ENCODE measurements around the gene GSTA4. TPM values are rescaled to one million over a fixed set of nuclear protein-coding genes. Genes with fewer than 3 reads are reported as not detected.
"Not testable (repeated sequence)": the region's sequence is repeated elsewhere in the genome, so short reads cannot be mapped to it uniquely, and the experiment has no call there.

The GSTA4 gene
- total RNA-seq, 2 experiments from 2014 or later = 0.25 TPM; not detected in 1

DNA sequence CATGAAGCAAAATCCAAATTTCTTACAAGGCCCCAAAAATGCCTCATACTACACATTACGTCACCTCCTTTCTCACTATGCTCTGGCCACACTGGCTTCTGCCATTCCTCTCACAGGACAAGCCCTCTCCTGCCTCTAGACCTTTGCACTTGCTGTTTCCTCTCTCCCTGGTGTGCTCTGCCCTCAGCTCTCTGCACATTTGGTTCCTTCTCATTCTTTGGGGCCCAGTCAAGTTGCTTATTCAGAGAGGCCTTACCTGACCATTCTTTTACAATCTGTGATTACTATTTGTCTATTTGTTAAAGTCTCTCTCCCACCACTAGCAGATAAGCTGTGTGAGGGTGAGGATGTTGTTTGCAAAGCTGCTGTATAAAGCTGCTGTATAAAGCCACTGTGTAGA lies 15.4 kb upstream of the GSTA4 start:
- H3K36me3 Mint-ChIP-seq (ENCODE audit: low read depth) = peaks cover 93% of the 10 kb centered on the region
- CTCF ChIA-PET = no interaction called here

DNA sequence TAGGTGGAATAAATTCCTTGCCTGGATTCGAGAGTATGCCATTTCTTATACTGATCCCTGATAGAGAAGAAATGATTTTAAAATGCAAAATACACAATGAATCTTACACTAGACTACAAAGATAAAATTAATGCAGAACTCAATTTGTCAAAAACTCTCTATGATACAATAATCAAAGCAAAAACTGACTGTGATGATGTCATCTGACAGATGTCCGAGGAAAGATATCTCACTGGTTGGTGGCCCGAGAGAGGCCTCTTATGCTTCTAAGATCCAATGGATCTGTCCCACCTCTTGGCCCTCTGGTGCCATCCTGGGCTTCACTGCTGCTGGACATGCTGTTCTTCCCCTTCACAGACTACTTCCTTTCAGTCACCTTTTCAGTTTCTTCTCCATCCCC lies 14.4 kb upstream of the GSTA4 start:
- Mint-ChIP-seq H3K9me3 (no peaks in the 10 kb centered on the region), H3K27ac (no peak overlapping the region), H3K36me3 (ENCODE audit: low read depth) (peaks cover 93% of the 10 kb centered on the region), H3K27me3 (no peaks in the 10 kb centered on the region), H3K4me3 (no peak overlapping the region), H3K4me1 (ENCODE audit: low read depth) (no peaks in the 10 kb centered on the region)
- TF ChIP-seq, protein P1, sequence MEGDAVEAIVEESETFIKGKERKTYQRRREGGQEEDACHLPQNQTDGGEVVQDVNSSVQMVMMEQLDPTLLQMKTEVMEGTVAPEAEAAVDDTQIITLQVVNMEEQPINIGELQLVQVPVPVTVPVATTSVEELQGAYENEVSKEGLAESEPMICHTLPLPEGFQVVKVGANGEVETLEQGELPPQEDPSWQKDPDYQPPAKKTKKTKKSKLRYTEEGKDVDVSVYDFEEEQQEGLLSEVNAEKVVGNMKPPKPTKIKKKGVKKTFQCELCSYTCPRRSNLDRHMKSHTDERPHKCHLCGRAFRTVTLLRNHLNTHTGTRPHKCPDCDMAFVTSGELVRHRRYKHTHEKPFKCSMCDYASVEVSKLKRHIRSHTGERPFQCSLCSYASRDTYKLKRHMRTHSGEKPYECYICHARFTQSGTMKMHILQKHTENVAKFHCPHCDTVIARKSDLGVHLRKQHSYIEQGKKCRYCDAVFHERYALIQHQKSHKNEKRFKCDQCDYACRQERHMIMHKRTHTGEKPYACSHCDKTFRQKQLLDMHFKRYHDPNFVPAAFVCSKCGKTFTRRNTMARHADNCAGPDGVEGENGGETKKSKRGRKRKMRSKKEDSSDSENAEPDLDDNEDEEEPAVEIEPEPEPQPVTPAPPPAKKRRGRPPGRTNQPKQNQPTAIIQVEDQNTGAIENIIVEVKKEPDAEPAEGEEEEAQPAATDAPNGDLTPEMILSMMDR (IDR thresholded peaks at IDR 0.05) = no peak
- Histone ChIP-seq H3K36me3 (ENCODE audit: insufficient read depth, low read length) (peaks cover 78% of the 10 kb centered on the region), H3K27me3 (ENCODE audit: control insufficient read depth in 1 of 2, insufficient read depth in 2 of 2, low read length in 2 of 2) (no peaks in the 10 kb centered on the region), H3K27ac (ENCODE audit: low read depth in 1 of 2, low read length in 2 of 2) (no peak overlapping the region), H3K4me3 (ENCODE audit: low read length) (no peak overlapping the region), H3K9me3 (ENCODE audit: control insufficient read depth in 1 of 2, insufficient read depth in 1 of 2, low read length in 2 of 2) (no peaks in the 10 kb centered on the region), H3K4me1 (ENCODE audit: insufficient read depth, low read length) (no peaks in the 10 kb centered on the region)
- intact Hi-C loops (cut with DNase I, micrococcal nuclease) = no loop called here
- ChIA-PET CTCF (no interaction called here), POLR2A (no interaction called here)
- ATAC-seq (ENCODE audit: poor library complexity) = no peak
- DNase-seq = no peak

More for the DNA sequence above, 15.4 kb upstream of the GSTA4 start:
- H3K9me3 Mint-ChIP-seq = no peaks in the 10 kb centered on the region
- ATAC-seq (ENCODE audit: poor library complexity) (no peak), DNase-seq (no peak)
- Histone ChIP-seq H3K4me3 (ENCODE audit: low read length) (no peak overlapping the region), H3K27me3 (ENCODE audit: control insufficient read depth in 1 of 2, insufficient read depth in 2 of 2, low read length in 2 of 2) (no peaks in the 10 kb centered on the region), H3K27ac (ENCODE audit: low read depth in 1 of 2, low read length in 2 of 2) (no peak overlapping the region), H3K4me1 (ENCODE audit: insufficient read depth, low read length) (no peaks in the 10 kb centered on the region), H3K36me3 (ENCODE audit: insufficient read depth, low read length) (peaks cover 78% of the 10 kb centered on the region), H3K9me3 (ENCODE audit: control insufficient read depth in 1 of 2, insufficient read depth in 1 of 2, low read length in 2 of 2) (no peaks in the 10 kb centered on the region)
- POLR2A ChIA-PET = no interaction called here
- TF ChIP-seq, protein P1 (IDR thresholded peaks at IDR 0.05) = no peak
- H3K27ac Mint-ChIP-seq = no peak overlapping the region
- intact Hi-C loops (cut with DNase I, micrococcal nuclease) = no loop called here
- H3K27me3 Mint-ChIP-seq = no peaks in the 10 kb centered on the region
- H3K4me1 Mint-ChIP-seq (ENCODE audit: low read depth) = no peaks in the 10 kb centered on the region
- H3K4me3 Mint-ChIP-seq = no peak overlapping the region

DNA sequence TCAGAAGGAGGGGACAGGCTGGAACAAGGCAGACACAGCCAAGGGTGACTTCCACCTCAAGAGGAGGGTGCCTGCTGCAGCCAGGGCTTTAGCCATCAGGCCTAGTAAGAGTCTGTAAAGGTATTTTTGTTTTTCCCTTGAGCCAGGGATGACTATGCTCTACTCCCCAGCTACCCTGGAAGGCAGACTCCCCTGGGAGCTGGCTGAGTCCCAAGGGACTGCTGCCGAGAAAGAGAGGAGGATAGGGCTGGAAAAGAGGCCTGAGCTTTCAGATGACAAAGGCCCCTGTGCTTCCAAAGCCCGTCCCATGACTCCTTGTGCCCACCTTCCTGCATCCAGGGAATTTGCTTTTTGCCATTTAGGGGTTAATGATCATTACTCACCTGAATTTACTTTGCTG lies 14.0 kb upstream of the GSTA4 start:
- Mint-ChIP-seq H3K4me1 (ENCODE audit: low read depth) (no peaks in the 10 kb centered on the region), H3K27me3 (no peaks in the 10 kb centered on the region), H3K9me3 (no peaks in the 10 kb centered on the region), H3K36me3 (ENCODE audit: low read depth) (peaks cover 93% of the 10 kb centered on the region), H3K4me3 (no peak overlapping the region), H3K27ac (no peak overlapping the region)
- POLR2A ChIA-PET = no interaction called here
- intact Hi-C loops (cut with DNase I, micrococcal nuclease) = no loop called here
- no peak overlapping the region for H3K4me3 ChIP-seq (ENCODE audit: low read length)
- ATAC-seq (ENCODE audit: poor library complexity) = no peak
- CTCF ChIA-PET = no interaction called here
- no peaks in the 10 kb centered on the region for H3K4me1 ChIP-seq (ENCODE audit: insufficient read depth, low read length)
- peaks cover 78% of the 10 kb centered on the region for H3K36me3 ChIP-seq (ENCODE audit: insufficient read depth, low read length)
- TF ChIP-seq, protein P1 (IDR thresholded peaks at IDR 0.05) = no peak
- no peak for DNase-seq
- H3K27ac ChIP-seq (ENCODE audit: low read depth in 1 of 2, low read length in 2 of 2) = no peak overlapping the region
- H3K27me3 ChIP-seq (ENCODE audit: control insufficient read depth in 1 of 2, insufficient read depth in 2 of 2, low read length in 2 of 2) = no peaks in the 10 kb centered on the region
- no peaks in the 10 kb centered on the region for H3K9me3 ChIP-seq (ENCODE audit: control insufficient read depth in 1 of 2, insufficient read depth in 1 of 2, low read length in 2 of 2)

DNA sequence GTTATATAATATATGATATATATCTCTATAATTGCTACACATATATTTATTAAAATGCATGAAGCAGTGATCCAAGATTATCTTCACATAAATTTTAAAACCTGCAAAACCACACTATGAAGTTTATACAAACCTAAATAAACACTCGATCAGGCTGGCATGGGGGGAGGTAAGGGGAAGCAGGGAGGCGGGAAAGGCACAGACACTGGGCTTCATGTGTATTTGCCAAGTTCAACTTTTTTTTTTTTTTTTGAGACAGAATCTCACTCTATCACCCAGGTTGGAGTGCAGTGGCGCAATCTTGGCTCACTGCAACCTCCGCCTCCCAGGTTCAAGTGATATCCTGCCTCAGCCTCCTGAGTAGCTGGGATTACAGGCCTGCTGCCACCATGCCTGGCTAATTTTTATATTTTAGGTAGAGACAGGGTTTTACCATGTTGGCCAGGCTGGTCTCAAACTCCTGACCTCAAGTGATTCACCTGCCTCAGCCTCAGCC lies 13.2 kb upstream of the GSTA4 start:
- H3K9me3 ChIP-seq (ENCODE audit: control insufficient read depth in 1 of 2, insufficient read depth in 1 of 2, low read length in 2 of 2); ATAC-seq (ENCODE audit: poor library complexity); H3K4me1 Mint-ChIP-seq (ENCODE audit: low read depth); H3K27me3 ChIP-seq (ENCODE audit: control insufficient read depth in 1 of 2, insufficient read depth in 2 of 2, low read length in 2 of 2); H3K27ac ChIP-seq (ENCODE audit: low read depth in 1 of 2, low read length in 2 of 2); H3K4me3 ChIP-seq (ENCODE audit: low read length); intact Hi-C loops (cut with DNase I, micrococcal nuclease); H3K4me1 ChIP-seq (ENCODE audit: insufficient read depth, low read length); DNase-seq; CTCF ChIA-PET; H3K27ac Mint-ChIP-seq; H3K9me3 Mint-ChIP-seq; H3K4me3 Mint-ChIP-seq; H3K27me3 Mint-ChIP-seq: not testable (repeated sequence)
- peaks cover 90% of the 10 kb centered on the region for H3K36me3 Mint-ChIP-seq (ENCODE audit: low read depth)
- POLR2A ChIA-PET = interaction anchor here (0.6 kb wide), 1 partner anchor 13 kb away, joined by 3 read pairs; no protein-coding TSS in a partner anchor
- H3K36me3 ChIP-seq (ENCODE audit: insufficient read depth, low read length) = peaks cover 75% of the 10 kb centered on the region

All from CD4-positive, alpha-beta T cell (primary cell).